NOMO-1 treated with dmso at 0.1 percent for 144 hours (cell line): ENCODE data around the gene UPK3B.
A peak's percentile ranks its signal among the peaks of the same experiment; 100 is the strongest.
"Not testable (repeated sequence)": the region's sequence is repeated elsewhere in the genome, so short reads cannot be mapped to it uniquely, and the experiment has no call there.

Experiments
- DNase-seq: peaks from one replicate; lab custom pipeline; 2025; ENCODE audit not compliant: unreplicated experiment; lab: John Stamatoyannopoulos, UW

UPK3B gene

GRCh38 chr7:76487969-76488368 lies 22.4 kb upstream of the UPK3B start:
- DNase-seq = not testable (repeated sequence)

- not testable (repeated sequence) for DNase-seq
Observed at GRCh38 chr7:76492139-76492538, 18.2 kb upstream of the UPK3B start.

- not testable (repeated sequence) for DNase-seq
Observed at GRCh38 chr7:76495717-76496116, 14.6 kb upstream of the UPK3B start.

GRCh38 chr7:76497918-76498582 lies 12.3 kb upstream of the UPK3B start:
- not testable (repeated sequence) for DNase-seq

GRCh38 chr7:76498583-76499200 lies 11.7 kb upstream of the UPK3B start:
- DNase-seq = not testable (repeated sequence)

GRCh38 chr7:76499201-76499923 lies 11.0 kb upstream of the UPK3B start:
- DNase-seq = not testable (repeated sequence)

GRCh38 chr7:76499924-76500241 lies 10.5 kb upstream of the UPK3B start:
- DNase-seq = not testable (repeated sequence)

GRCh38 chr7:76502224-76502623 lies 8.1 kb upstream of the UPK3B start:
- not testable (repeated sequence) for DNase-seq

GRCh38 chr7:76502836-76503235 lies 7.5 kb upstream of the UPK3B start:
- not testable (repeated sequence) for DNase-seq

GRCh38 chr7:76503244-76503643 lies 7.1 kb upstream of the UPK3B start:
- DNase-seq = not testable (repeated sequence)

- DNase-seq = not testable (repeated sequence)
Observed at GRCh38 chr7:76504351-76505167, 5.8 kb upstream of the UPK3B start.

GRCh38 chr7:76505168-76506080 lies 4.9 kb upstream of the UPK3B start:
- no peak for DNase-seq

- DNase-seq = no peak
Observed at GRCh38 chr7:76506081-76506440, 4.3 kb upstream of the UPK3B start.

- not testable (repeated sequence) for DNase-seq
Observed at GRCh38 chr7:76506643-76507042, 3.7 kb upstream of the UPK3B start.

GRCh38 chr7:76507723-76508406 lies 2.5 kb upstream of the UPK3B start:
- peak; percentile 93 for DNase-seq

GRCh38 chr7:76511200-76511910 lies 1.0 kb downstream of the UPK3B start:
- not testable (repeated sequence) for DNase-seq

- not testable (repeated sequence) for DNase-seq
Observed at GRCh38 chr7:76511911-76512885, 1.8 kb downstream of the UPK3B start.
